Glomerular visceral epithelial cell (primary cell): ENCODE results near the gene TEKT1.
"Not testable (repeated sequence)": the region's sequence is repeated elsewhere in the genome, so short reads cannot be mapped to it uniquely, and the experiment has no call there.

Source experiments
- DNase-seq: peaks from one replicate; pipeline ENCODE4 v3.0.0-alpha.2; 2016; ENCODE audit errors: extremely low spot score

TEKT1 gene

GRCh38 chr17:6831661-6832263 is at the start of gene TEKT1:
TEKT1 (minus strand) TSS chr17:6831729; CDS start chr17:6830376, 1,353 bp downstream.
- peak; percentile 72 for DNase-seq

DNA sequence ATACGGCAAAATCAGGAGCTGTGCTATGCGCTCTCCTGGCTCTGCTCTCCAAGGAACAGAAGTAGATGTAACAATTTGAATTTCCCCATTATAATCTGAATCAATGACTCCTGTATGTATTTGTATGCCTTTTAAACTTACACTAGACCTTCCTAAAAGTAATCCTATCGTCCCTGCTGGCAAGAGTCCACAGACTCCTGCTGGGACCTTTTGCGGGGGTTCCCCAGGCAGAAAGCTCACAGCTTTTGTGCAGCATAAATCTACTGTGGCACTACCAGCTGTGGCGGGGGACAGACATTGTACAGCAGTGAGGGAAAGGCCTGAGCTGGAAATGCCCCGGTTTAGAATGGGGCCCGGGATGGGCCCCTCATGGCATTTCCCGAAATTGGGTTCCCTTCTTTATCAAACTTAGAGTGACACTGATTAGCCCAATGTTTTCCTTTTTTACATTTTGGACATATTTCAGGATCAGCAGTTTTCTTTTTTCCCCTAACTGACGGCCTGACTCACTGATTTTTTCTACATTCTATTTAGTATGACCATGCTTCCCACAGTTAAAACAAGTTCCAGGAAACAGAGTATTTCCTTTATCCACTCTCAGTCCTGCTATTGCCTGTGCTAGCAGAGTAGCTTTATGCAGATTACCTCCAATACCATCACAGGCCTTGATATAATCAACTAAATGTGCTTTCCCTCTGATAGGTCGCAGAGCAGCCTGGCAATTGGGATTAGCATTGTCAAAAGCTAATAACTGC is 47.9 kb upstream of the TEKT1 start:
- not testable (repeated sequence) for DNase-seq

GRCh38 chr17:6875276-6875675 is 43.7 kb upstream of the TEKT1 start:
- DNase-seq = not testable (repeated sequence)

DNA sequence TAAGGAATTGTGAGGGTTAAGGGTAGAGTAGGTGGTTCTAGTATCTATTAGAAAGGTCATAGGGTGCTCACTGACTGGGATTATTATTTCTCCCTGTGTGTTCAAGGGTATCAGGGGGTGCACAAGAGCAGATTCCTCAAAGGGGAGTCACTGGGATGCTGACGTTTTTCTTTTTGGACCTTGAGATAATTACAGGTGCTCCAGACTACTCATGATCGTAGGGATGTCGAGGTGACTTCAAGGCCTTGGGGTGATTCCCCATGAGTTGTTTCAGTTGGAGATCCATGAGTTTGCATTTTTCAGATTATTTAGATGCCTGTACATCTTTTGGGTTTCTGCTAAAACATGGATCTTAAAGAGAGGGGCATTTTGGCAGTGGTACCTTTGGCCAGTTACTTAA is 41.4 kb upstream of the TEKT1 start:
- no peak for DNase-seq

GRCh38 chr17:6870841-6871240 is 39.3 kb upstream of the TEKT1 start:
- DNase-seq = no peak

DNA sequence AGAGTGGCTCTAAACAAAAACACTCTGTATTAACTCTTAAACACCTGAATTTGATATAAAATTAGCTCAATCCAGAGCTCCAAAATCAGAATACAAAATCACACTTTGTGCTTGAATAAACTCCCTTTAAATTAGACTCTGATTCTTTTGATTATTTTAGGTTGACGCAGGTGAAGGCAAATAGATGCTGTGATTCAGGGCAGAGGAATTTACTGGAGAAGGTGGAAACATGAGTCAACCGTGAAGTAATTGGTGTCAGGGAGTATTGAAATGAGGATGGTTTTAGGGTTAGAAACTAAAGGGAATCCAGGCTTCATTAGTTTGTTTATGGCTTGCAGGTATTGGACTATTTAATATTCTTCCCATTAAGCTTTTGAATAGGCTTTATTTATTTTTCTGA is 37.1 kb upstream of the TEKT1 start:
- peak; percentile 14 for DNase-seq

DNA sequence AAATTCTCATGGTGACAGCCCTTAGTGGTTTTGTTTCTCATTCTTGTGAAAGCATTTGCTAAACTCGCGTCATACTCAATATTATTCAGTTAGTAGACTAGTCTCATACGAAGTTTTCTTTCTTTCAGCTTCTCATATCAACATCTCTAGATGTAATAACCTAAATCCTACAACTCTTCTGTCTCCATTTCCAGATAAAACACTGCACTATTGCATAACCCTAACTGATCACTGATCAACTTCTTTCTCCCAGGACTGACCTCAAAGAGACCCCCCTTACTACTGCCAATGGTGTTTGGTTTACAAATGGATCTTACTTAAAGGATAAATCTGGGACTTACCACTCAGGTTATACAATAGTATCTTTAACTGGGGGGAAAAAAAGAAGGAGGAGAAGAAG is 36.3 kb upstream of the TEKT1 start:
- DNase-seq = no peak

GRCh38 chr17:6862825-6863224 is 31.3 kb upstream of the TEKT1 start:
- DNase-seq = no peak

- DNase-seq = no peak
Observed at GRCh38 chr17:6862122-6862521, 30.6 kb upstream of the TEKT1 start.

- no peak for DNase-seq
Observed at GRCh38 chr17:6857904-6858303, 26.4 kb upstream of the TEKT1 start.

DNA sequence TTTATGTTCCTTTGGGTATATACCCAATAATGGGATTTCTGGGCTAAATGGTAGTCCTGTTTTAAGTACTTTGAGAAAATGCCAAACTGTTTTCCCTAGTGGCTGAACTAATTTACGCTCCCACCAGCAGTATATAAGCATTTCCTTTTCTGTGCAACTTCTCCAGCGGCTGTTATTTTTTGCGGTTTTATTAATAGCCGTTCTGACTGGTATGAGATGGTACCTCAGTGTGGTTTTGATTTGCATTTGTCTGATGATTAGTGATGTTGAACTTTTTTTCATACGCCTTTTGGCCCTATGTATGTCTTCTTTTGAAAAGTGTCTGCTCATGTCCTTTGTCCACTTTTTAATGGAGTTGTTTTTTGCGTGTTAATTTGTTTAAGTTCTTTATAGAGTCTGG is 25.8 kb upstream of the TEKT1 start:
- no peak for DNase-seq

DNA sequence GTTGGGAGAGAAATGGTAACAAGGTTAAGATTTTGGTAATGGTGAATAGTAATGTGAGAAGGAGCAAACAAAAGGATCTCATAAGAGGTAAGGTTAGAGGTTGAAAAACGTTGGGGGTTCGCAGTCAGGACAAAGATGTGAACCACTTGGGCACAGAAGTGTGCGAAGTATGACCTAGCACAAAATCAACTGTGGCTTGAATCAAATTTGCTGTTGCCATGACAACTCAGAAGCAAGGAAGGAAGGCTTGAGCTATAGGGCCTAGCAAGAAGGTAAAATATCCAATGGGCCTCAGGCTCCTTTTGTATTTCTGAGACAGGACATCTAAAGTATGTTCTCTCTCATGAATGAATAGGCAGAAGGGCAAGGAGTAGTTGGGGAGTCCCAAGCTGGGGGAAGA is 24.5 kb upstream of the TEKT1 start:
- DNase-seq = no peak

DNA sequence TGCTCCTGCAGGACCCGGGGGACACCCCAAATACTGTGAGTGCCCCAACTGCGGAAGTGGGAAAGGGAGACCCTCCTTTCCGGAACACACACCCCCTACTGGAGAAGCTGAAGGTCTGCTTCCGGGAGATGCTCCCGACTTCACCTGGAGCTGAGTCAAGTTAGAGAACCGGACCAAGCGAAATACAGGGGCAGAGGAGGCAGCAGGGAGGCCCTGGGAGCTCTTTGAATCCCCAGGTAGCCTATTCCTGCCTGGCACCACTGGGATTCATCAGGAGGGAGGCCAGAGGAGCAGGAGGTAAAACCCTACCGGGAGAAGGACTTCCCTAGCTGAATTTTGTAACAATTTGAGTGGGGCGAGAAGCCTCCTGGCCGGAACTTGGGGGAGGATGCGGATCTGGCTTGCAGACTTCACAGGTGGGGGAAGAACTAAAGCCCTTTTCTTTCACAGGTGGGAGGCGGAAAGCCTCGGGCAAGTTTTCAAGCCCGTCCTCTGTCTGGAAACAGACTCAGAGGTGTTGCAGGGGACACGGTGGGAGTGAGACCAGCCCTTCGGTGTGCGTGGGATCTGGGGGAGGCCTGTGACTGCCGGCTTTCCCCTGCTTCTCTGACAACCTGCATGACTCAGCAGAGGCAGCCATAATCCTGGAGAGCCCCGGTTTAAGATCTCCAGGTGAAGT is 22.4 kb upstream of the TEKT1 start:
- DNase-seq = peak; percentile 35

- not testable (repeated sequence) for DNase-seq
Observed at GRCh38 chr17:6848545-6849179, 17.1 kb upstream of the TEKT1 start.

GRCh38 chr17:6846138-6846537 is 14.6 kb upstream of the TEKT1 start:
- DNase-seq = not testable (repeated sequence)

- not testable (repeated sequence) for DNase-seq
Observed at GRCh38 chr17:6844406-6844805, 12.9 kb upstream of the TEKT1 start.

- peak; percentile 44 for DNase-seq
Observed at GRCh38 chr17:6843241-6843880, 11.8 kb upstream of the TEKT1 start.

- DNase-seq = not testable (repeated sequence)
Observed at GRCh38 chr17:6841769-6842168, 10.2 kb upstream of the TEKT1 start.

- DNase-seq = no peak
Observed at GRCh38 chr17:6830383-6830986, 1.0 kb downstream of the TEKT1 start.

DNA sequence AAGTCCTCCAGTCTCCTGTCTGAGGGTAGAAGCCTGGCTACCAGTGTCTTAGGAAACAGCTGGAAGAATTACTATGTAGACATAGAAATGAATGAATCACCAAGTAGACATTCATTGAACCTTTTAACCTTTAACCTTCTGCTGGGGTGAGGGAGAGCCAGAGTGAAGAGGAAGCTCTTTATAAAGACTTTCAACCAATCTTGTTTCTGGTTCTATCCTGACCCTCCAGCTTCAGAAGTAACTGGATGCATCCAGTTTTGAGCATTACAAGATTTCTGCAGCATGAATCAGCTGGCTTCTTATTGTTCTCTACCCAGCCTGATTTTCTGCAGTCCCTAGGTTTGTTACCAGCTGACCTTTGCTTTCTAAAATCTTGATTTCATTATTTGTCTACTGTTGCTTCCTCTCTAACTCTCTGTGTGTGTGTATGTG is 8.5 kb downstream of the TEKT1 start:
- no peak for DNase-seq

DNA sequence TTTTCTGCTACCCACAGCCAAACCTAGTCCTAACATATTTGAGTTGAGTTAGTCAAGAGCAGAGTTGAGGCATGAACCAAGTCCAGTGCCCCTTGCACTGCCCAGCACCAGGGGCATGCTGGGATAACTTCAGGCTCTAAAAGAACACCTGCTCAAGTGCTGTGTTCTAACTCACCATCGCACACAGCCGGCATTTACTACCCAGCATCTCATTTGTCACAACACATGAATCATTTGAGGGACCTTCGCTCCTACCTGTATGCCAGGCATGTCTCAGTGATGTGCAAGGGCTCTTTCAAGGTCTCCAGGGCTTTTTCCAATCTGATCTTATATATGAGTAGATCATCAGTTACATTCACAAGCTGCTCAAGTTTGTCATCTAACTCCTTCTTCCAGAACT is 12.6 kb downstream of the TEKT1 start:
- no peak for DNase-seq
